GM18517 (cell line): ENCODE measurements around the gene ST14.
A peak's percentile ranks its signal among the peaks of the same experiment; 100 is the strongest.
"Not testable (repeated sequence)": the region's sequence is repeated elsewhere in the genome, so short reads cannot be mapped to it uniquely, and the experiment has no call there.

ENCODE experiments used
- ATAC-seq: cut with Tn5 transposase; IDR thresholded peaks from one replicate; pipeline ENCODE4 v1.9.1; 2021; ENCODE audit warnings: mild to moderate bottlenecking, moderate library complexity; ENCODE audit not compliant: unreplicated experiment

Gene ST14

DNA sequence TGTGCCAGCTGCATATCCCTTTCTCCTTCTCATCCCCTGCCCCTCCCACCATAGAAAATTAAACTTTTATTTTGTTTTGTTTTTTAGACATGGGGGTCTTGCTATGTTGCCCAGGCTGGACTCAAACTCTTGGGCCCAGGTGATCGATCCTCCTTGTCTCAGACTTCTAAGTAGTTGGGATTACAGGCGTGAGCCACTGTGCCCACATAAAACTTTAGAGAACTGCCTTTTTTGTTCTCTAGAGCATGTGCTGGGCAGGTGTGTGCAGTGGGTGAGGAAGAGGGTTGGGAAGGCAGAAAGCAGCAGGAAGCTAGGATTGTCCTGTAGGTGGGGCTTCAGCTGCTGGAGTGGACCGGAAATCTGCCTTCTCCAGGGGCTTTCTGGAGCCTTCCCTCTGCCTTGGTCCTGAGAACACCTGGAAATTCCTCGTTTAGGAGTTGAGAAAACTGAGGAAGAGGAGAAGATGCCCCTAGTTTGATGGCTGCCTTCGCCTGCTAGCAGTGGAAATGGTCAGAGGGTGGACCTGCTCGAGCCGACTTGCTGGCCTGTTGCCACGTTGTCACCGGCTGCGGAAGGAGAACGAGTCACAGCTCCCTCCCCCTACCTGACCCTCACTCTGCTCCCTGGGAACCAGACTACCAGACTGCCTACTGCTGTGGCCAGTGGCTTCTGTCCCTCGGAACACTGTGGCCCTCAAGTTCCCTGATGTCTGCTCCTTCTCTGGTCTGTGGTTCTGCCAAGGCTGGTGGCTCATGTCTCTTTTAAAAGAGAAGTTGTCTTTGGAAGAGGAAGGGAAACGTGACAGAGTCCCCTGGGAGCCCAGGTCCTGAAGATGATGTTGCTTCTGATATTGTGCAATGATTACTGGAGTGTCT, 4.0 kb downstream of the ST14 start:
- no peak for ATAC-seq

DNA sequence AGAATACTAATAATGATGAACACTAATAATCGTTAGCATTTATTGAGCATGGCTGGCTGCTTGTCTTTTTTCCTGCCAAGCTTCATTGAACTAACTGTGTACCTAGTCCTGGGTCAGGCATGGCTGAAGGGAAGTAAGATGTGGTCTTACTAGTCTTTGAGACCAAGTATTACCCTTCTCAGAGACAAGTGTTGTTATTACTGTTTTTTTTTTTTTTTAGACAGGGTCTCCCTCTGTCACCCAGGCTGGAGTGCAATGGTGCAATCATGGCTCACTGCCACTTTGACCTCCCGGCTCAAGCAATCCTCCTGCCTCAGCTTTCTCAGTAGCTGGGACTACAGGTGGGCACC, 4.6 kb downstream of the ST14 start:
- ATAC-seq, result no peak

DNA sequence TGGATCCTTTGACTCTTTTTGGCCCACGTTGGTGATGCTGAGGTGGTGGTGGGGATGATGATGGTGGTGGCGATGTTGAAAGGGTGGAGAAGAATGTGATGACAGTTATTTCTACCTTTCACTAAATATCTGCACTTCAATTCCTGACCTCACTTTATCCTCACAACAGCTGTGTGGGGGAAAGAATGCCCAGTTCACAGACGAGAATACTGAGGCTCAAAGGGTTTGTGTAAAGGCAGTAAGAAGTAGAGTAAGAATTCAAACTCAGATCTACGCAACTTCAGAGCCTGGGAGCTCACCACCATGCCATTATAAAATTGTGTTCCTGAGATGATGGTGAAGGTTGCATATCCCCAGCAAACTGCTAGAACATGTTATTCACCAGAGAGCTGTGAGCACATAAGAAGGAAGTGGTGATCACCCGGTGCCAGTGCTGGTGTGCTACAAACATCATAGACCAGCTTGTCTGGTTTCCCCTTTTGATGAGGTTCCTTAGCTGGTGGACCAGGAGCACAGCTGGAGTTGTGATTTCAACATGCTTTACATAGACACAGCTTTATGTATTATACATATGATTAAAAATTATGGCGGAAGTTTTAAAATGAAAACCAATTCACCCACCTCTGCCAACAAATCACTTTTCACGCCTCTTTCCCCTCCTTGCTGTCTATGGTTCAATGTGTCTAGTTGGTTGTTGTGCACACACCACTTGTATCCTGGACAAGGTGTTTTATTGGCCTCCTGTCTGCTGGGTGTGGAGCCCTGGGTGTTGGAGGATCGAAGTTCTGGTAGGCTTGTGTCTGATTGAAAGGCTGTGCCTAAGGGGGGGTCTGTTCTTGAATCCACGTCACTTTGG, 6.2 kb downstream of the ST14 start:
- no peak for ATAC-seq

DNA sequence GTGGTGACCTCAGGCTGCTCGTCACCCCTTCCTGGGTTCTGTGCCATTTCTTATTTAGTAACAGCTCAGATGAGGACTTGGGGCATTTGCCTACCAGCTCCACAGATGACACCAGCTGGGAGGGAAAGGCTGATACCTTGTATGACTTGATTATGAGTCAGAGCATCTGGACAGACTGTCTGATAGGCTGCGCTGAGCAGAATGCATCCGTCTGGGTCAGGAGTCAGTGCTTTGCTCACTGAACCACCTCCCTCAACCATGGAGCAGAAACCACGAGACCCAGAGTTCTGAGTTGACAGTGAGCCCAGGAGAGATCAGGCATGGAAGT, 6.8 kb downstream of the ST14 start:
- ATAC-seq, result no peak

DNA sequence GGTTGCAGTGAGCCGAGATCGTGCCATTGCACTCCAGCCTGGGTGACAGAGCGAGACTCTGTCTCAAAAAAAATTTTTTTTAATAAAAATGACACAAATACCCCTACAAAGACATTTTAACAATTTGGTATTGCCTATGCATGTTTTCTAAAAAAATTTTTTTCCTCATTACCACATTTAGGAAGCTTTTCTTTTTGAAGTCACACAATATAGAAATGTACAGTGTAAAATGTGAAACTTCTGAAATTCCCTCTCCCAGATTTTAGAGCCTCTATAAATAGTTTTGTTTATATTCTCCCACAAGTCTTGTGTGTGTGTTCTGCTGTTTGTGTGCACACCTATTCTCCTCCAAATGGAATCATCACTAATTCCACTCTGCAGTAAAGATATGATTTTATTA, 7.6 kb downstream of the ST14 start:
- no peak for ATAC-seq

DNA sequence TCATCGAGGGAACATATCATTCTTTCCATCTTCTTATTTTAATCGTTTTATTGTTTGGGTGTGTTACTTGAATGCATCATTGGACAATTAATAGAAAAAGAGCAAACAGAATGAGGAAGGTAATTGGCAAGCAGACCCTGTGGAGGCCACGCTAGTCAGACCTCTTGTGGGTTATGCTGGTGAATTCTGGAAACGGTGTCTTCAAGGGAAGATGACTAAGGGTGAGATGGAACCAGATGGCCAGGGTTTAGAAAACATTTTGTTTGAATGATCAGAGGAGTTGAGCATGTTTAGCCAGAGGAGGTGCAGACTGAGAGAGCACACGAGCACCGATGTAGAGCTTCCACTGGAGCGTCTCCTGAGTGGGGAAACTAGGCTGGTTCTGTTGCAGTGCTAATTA, 8.5 kb downstream of the ST14 start:
- ATAC-seq, result no peak

DNA sequence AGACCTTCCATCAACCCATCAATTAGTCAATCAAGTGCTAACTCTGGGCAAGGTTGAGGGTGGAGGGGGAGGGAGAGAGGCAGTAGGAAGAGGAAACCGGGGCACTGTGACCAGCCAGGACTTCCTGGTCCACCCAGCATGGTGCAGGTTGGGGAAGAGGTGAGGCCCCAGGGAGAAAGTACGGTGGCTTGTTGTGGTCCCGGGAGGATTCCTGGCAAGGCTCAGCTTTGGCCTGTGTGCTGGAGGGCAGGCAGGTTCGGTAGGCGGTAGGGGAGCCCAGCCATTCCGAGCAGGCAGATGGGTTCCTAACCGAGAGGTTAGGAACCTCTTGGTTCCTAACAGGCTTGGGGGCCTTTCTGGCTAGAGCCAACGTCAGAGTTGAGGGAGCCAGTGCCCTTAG, 10.8 kb downstream of the ST14 start:
- ATAC-seq, result no peak

DNA sequence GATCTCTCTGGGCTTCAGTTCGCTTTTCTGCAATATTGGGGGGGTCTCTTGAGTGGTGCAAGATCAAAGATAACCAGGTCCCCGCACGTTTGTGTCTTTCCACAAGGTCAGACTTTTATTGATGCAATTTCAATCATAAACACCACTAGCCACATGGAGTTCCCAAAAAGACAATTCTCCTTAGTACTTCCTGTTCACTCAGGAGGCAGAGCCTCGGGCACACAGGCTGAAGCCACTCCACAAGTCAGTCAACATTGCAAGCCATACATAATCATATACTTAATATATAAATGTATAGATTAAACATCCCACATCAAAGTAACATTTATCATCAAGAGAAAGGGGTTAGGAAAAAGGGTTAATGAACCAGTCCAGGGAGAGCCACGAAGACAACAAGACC, 12.0 kb downstream of the ST14 start:
- no peak for ATAC-seq

DNA sequence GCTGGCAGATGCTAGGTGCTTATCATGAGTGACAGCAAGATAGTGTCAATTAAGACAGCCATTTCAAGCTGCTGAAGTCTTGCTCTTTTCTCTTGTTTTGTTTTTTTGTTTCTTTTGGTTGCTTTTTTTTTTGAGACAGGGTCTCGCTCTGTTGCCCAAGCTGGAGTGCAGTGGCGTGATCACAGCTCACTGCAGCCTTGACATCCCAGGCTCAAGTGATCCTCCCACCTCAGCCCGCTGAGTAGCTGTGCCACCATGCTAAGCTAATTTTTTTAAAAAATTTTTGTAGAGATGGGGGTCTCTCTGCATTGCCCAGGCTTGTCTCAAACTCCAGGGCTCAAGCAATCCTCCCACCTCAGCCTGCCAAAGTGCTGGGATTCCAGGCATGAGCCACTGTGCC, 12.4 kb downstream of the ST14 start:
- not testable (repeated sequence) for ATAC-seq

DNA sequence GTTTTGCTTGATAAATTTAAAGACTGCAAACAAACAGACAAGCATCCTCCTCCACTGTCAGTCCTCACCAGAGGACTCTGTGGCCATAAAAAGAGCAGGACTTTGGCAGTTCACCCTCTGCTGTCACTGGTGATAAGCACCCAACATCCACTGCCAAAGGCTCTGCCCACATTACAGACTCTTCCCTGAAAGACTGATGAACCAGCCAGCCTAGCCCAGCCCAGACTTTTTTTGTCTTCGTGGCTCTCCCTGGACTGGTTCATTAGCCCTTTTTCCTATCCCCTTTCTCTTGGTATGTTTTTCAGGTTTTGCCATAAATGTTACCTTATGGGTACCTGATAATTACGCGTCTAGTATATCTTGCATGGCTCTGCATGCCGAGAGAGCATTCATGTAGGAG, 15.1 kb downstream of the ST14 start:
- ATAC-seq, result no peak

DNA sequence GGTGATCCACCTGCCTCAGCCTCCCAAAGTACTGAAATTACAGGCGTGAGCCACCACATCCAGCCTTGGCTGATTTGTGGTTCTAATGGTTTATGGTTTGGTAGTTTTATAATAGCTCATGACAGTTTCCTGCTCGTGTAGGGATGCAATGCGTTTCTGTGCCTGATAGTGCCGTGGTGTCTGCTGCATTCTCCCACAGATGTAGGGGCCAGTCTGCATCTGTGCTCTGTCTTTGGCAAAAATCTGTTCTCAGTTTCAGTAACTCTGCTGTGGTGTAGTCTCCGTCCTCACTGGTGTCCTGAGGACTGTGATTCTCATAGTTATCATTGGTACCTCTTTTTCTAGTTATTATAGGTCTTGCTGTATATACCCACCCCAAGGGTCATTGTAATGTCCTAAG, 16.3 kb downstream of the ST14 start:
- ATAC-seq, result no peak

DNA sequence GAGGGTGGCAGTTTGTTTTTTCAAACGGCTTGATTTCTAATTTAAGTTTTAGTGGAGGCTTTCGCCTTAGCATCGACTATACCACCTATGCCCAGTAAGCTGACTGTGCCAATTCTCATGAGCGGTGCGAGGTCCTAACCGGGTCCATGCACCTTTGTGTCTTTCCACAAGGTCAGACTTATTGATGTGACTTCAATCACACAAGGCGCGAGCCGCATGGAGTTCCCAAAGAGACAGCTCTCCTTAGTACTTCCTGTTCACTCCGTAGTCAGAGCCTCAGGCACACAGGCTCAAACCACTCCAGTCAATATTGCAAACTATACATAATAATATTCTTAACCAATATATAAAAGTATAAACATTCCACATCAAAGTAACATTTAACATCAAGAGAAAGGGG, 18.2 kb downstream of the ST14 start:
- no peak for ATAC-seq

DNA sequence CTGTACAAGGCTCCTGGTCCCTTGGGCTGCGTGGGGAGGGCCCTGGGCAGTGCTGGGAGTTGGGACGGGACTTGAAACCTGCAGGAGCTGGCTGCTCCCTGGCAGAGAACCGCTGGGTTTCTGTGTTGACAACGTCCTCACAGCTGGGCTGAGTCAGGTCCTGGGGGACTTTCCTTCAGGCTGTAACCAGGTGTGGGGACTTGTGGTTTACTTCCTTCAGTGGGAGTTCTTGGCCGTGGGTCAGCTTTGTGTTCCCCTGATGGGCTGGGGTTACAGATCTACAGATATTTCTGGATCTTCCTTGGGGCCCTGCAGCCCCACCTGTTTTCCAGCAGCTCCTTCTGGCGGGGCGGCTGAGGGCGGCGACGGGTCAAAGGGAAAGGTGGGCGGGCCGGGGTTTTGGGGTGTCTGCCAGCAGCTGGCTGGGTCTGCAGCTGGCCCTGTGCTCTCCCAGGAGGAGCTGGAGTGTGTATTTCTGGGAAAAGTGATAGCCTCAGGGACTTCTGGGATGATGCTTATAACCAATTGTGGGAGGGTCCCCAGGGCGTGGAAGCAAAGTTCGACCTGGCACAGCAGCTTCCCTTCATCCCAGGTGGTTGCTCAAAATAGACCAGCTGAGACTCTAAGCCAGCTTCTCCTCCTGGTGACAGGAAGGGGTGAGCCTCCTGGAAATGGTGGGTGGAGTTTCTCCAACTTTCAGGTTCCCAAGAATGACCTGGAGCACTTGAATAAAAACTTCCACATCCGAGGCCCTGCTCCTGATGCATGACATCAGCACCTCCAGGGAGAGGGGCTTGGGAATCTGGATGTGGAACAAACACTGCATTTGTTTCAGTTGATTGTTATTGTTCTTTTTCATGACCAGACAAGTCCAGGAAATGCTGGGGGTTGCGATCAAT, 19.1 kb downstream of the ST14 start:
- no peak for ATAC-seq

DNA sequence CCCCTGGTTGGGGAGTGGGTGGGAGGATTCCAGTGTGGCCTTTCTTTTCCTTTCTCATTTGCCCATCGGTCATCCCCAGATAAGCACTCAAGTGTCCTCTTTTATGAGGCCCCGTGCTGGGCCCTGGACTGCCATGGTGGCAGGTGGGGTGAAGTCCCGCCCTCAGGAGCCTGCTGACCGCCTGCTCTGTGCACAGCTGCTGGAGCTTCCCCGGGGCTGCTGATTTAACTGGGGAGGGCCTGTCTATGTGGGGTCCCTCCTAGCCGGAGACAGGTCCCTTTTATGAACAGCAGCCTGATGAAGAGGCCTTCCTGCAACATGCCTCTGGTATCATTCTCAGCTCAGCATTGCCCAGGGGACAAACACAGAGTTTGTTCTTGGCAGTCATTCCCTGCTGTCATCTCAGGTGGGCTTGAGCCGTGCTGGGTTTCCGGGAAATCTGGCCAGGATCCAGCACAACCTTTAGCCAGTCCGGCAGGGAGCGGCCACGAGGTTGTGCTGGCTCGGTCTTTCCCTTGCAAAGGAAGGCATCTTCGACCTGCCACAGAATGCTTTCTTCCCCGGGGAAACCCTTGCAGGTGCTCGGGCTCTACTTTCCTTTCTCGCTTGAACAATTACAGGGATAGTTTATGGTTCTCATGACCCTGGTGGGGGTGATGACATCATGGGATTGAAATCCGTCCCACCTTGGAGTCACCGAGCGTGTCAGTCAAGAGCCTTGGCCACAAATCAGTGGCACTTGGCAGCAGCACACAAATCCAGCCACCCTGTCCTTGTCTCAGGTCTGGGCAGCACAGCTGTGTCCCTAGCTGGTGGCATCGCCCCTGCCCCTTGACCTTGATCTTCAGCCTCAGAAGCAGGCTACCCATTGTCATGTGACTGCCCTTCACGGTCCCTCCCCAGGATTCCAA, 20.1 kb downstream of the ST14 start:
- ATAC-seq, result no peak

DNA sequence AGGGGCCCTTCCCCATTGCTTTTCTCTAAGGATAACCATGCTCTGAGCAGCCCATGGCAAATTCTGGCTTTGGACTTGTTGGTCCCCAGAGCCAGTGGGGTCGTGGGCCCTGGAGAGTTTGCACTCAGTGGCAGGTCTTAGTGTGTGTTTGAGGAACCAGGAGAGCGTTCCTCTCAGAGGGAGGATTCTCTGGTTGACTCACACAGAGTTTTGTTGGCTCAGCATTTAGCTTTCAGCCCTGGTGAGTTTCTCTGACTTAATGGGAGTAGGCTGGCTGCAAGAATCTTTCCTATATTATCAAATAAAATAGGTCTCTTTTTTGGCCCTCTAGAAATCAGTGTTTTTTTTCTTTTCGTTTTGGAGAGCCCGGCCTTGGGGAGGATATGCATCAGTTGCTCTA, 20.9 kb downstream of the ST14 start:
- no peak for ATAC-seq

DNA sequence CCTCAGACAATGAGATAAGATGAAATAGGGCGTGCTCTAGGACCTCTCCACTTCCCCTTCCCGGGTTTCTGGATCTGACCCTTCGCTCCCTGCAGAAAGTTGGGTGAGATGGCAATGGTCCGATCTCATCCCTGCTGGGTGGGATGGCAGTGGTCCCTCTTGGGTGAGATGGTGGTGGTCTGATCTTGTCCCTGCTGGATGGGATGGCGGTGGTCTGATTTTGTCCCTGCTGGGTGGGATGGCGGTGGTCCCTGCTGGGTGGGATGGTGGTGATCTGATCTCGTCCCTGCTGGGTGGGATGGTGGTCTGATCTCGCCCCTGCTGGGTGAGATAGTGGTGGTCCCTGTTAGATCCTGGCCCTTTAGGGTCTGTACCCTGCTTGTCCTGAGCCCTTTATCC, 21.3 kb downstream of the ST14 start:
- ATAC-seq, result no peak

DNA sequence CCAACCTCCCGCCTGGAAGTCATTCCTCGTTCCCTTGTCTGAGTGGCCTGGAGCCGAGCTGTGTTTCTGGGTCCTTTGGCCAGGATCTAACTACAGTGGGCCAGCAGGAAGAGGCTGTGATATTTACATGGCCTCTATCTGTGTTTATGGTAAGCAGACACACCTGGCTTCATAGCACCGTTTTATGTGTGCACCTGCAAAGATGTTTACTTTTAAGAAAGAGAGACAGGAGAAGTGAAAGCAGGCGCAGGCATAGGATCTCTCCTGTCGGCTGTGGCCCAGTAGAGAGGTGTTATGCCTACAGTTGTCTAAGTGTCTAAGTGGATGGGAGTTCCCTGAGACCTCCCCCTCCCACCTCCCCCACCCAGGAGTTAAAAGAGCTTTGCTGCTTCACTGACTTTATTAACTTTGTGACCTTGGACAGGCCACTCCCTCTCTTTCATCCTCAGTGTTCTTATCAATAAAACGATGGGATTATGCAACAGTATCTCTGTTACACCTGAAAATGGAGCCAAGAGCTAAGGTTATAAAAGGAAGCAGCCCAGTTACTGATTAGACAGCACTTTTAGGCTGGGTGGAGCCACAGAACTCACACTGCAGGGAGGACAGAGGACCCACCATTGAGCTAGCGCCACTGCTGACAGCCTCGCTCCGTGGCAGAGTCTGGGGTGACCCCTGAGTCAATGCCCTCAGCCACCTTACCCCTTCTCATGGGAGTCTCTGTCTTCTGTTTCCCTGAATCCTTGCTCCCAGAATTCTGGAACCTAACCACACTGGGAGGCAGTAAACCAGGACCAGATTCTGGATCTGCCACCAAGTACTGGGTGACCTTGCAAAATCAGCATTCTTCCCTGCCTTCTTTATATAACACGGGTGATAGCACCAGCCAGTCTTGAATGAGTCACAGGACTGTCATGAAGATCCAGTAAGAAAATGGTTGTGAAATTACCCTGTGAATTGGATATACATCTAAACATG, 22.0 kb downstream of the ST14 start:
- peak; percentile 46 for ATAC-seq

DNA sequence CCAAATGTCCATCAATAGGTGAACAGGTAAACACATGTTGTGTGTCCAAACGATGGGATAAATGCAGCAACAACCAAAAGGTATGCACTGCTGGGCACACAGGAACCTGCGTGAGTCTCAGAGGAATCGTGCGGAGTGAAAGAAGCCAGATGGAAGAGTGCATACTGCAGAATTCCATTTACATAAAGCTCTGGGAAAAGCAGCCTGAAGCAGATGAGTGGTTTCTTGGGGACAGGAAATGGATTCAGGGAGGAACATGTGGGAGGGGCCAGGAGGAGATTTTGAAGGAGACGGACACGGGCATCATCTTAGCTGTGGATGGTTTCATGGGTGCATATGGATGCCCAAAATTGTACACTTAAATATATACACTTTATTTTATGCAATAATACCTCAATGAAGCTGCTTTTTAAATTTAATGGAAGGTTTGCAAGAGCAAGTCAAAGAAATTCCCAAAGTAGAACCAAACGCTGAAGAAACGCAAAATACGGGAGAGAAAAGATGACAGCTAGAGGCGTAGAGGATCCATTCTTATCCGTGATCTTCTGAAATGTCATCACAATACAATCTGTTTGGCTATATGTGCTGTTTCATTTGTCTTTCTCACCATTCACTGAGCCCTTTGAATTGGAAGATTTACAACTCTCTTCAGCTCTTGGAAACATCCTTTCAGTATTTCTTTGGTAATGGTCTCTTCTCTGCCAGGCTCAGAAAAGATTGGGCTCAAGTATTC, 24.5 kb downstream of the ST14 start:
- no peak for ATAC-seq

DNA sequence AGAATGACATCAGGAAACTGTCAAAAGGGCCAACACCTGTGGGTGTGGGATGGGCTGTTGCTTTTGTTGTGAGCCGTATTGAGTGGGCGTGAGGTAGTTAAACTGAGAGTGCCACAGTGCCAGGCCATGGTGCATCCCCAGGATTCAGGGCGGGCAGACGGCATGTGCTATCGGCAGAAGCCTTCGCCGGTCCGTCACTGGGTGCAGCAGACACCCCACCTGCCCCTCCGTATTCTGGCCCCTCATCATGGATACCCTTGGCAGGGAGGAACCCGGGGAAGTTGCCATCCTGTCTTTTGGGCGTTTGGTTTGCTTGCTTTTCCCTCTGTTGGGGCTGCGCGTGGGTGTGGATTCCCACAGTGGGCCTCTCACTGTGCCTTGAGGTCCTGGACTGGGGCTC, 27.5 kb downstream of the ST14 start:
- no peak for ATAC-seq
